Measurements from ENCODE around the gene RGS7.
"Not testable (repeated sequence)": the region's sequence is repeated elsewhere in the genome, so short reads cannot be mapped to it uniquely, and the experiment has no call there.

RGS7 gene

GRCh38 chr1:241308471-241308870 lies 48.5 kb downstream of the RGS7 start:
- in situ Hi-C loops (cut with HindIII; ENCODE audit: low sequenced_read_pairs): no loop called here
- no peak for TF ChIP-seq CTCF (IDR thresholded peaks at IDR 0.05; ENCODE audit: low read depth, low read length)
- no peak overlapping the region for H3K4me3 ChIP-seq (ENCODE audit: low read depth, low read length)
- DNase-seq (ENCODE audit: low read depth, low spot score): no peak

- no peak for TF ChIP-seq CTCF (IDR thresholded peaks at IDR 0.05; ENCODE audit: low read depth, low read length)
- in situ Hi-C loops (cut with HindIII; ENCODE audit: low sequenced_read_pairs): no loop called here
- no peak for DNase-seq (ENCODE audit: low read depth, low spot score)
- H3K4me3 ChIP-seq (ENCODE audit: low read depth, low read length): no peak overlapping the region
These were observed 49.0 kb downstream of the RGS7 start for GRCh38 chr1:241308011-241308410.

- DNase-seq (ENCODE audit: low read depth, low spot score): no peak
- no peak for TF ChIP-seq CTCF (IDR thresholded peaks at IDR 0.05; ENCODE audit: low read depth, low read length)
- no peak overlapping the region for H3K4me3 ChIP-seq (ENCODE audit: low read depth, low read length)
- in situ Hi-C loops (cut with HindIII; ENCODE audit: low sequenced_read_pairs): no loop called here
These were observed 50.7 kb downstream of the RGS7 start for GRCh38 chr1:241306125-241306790.

- DNase-seq (ENCODE audit: low read depth, low spot score); in situ Hi-C loops (cut with HindIII; ENCODE audit: low sequenced_read_pairs); H3K4me3 ChIP-seq (ENCODE audit: low read depth, low read length): not testable (repeated sequence)
These were observed 55.0 kb downstream of the RGS7 start for GRCh38 chr1:241302024-241302423.

GRCh38 chr1:241299347-241299746 lies 57.7 kb downstream of the RGS7 start:
- TF ChIP-seq CTCF (IDR thresholded peaks at IDR 0.05; ENCODE audit: low read depth, low read length): no peak
- in situ Hi-C loops (cut with HindIII; ENCODE audit: low sequenced_read_pairs): no loop called here
- H3K4me3 ChIP-seq (ENCODE audit: low read depth, low read length): no peak overlapping the region
- DNase-seq (ENCODE audit: low read depth, low spot score): no peak

GRCh38 chr1:241292973-241293372 lies 64.0 kb downstream of the RGS7 start:
- TF ChIP-seq CTCF (IDR thresholded peaks at IDR 0.05; ENCODE audit: low read depth, low read length): no peak
- H3K4me3 ChIP-seq (ENCODE audit: low read depth, low read length): no peak overlapping the region
- DNase-seq (ENCODE audit: low read depth, low spot score): no peak
- in situ Hi-C loops (cut with HindIII; ENCODE audit: low sequenced_read_pairs): no loop called here

GRCh38 chr1:241291548-241291947 lies 65.5 kb downstream of the RGS7 start:
- in situ Hi-C loops (cut with HindIII; ENCODE audit: low sequenced_read_pairs); DNase-seq (ENCODE audit: low read depth, low spot score); H3K4me3 ChIP-seq (ENCODE audit: low read depth, low read length): not testable (repeated sequence)

GRCh38 chr1:241286486-241286885 lies 70.5 kb downstream of the RGS7 start:
- H3K4me3 ChIP-seq (ENCODE audit: low read depth, low read length): no peak overlapping the region
- in situ Hi-C loops (cut with HindIII; ENCODE audit: low sequenced_read_pairs): no loop called here
- no peak for TF ChIP-seq CTCF (IDR thresholded peaks at IDR 0.05; ENCODE audit: low read depth, low read length)
- no peak for DNase-seq (ENCODE audit: low read depth, low spot score)
